Spleen (tissue), 11 donors: ENCODE measurements around the gene KIAA0040. TPM values are rescaled to one million over a fixed set of nuclear protein-coding genes. Genes with fewer than 3 reads are reported as not detected.

Source experiments
- DNase-seq: peaks from one replicate; pipeline ENCODE4 v3.0.0-alpha.2; 2020
- H3K27ac ChIP-seq, 8 donors: fragments of 200-600 bp; sonication (generic) in 7 of 8; 1 replicate in 4 of 8; 2 replicates in 4 of 8; pipeline versions ENCODE4 v1.5.0 to v1.8.0; 2016 to 2021; ENCODE audit warnings: inconsistent platforms in 4 of 8, mild to moderate bottlenecking in 4 of 8, moderate library complexity in 1 of 8
- H3K27me3 ChIP-seq, 7 donors: fragments of 200-600 bp; sonication (generic) in 6 of 7; replicated peaks in 1 of 7; 1 replicate in 4 of 7; 2 replicates in 3 of 7; pipeline versions ENCODE4 v1.5.0 to v1.8.0; 2016 to 2021; ENCODE audit warnings: inconsistent platforms in 3 of 7, mild to moderate bottlenecking in 1 of 7
- H3K36me3 ChIP-seq, 6 donors: fragments of 200-600 bp; sonication (generic) in 5 of 6; 1 replicate in 4 of 6; 2 replicates in 2 of 6; pipeline versions ENCODE4 v1.5.0 to v1.8.0; 2016 to 2021; ENCODE audit warnings: inconsistent platforms in 2 of 6
- H3K4me1 ChIP-seq, 6 donors: fragments of 200-600 bp; sonication (generic) in 5 of 6; 1 replicate in 3 of 6; 2 replicates in 3 of 6; pipeline versions ENCODE4 v1.5.0 to v1.8.0; 2016 to 2021; ENCODE audit warnings: inconsistent platforms in 3 of 6
- H3K4me3 ChIP-seq, 8 donors: fragments of 200-600 bp; sonication (generic) in 7 of 8; 1 replicate in 4 of 8; 2 replicates in 4 of 8; pipeline versions ENCODE4 v1.5.0 to v1.8.0; 2016 to 2021; ENCODE audit warnings: inconsistent platforms in 4 of 8, mild to moderate bottlenecking in 4 of 8, moderate library complexity in 2 of 8
- H3K9me3 ChIP-seq, 8 donors: fragments of 200-600 bp; sonication (generic) in 7 of 8; 1 replicate in 4 of 8; 2 replicates in 4 of 8; pipeline versions ENCODE4 v1.5.0 to v1.8.0; 2016 to 2021; ENCODE audit warnings: inconsistent platforms in 4 of 8
- CTCF ChIP-seq, 11 experiments: fragments of 200-600 bp in 7 of 11; fragments of 450-650 bp in 4 of 11; sonication (generic) in 4 of 11; IDR thresholded peaks in 8 of 11; conservative IDR thresholded peaks in 3 of 11; 1 replicate in 7 of 11; 2 replicates in 4 of 11; pipeline versions ENCODE4 v1.4.0 to v1.8.0; 2016 to 2021; ENCODE audit warnings: antibody characterized with exemption in 11 of 11, inconsistent platforms in 4 of 11, mild to moderate bottlenecking in 1 of 11
- POLR2A ChIP-seq, 3 donors: fragments of 450-650 bp; IDR thresholded peaks; one replicate each; pipeline ENCODE4 v1.5.1; 2017; ENCODE audit warnings: antibody characterized with exemption in 3 of 3, mild to moderate bottlenecking in 1 of 3
- POLR2AphosphoS5 ChIP-seq, 3 donors: sonication (generic); formaldehyde crosslinking; IDR thresholded peaks; one replicate each; pipeline ENCODE4 v1.5.1; 2017; ENCODE audit warnings: antibody characterized with exemption in 3 of 3
- WGBS, 5 donors: extraction: QIAGEN DNeasy Blood & Tissue Kit in 3 of 5; methylation state at CpG; one replicate each; pipeline versions ENCODE4 v1.1.5 to v1.1.7; 2013 to 2018; 5-methylcytosine and 5-hydroxymethylcytosine counted together
- intact Hi-C: fragments of 100-400 bp; cut with DNase I; formaldehyde crosslinking; loops from one replicate; pipeline ENCODE4 v1.15.0; 2023; ENCODE audit warnings: low total_unique reads
- polyA plus RNA-seq, 3 donors: library from polyadenylated mRNA; stranded (reverse); fragments of 200-250 nt; gene quantifications; one replicate each; pipeline ENCODE4 v1.2.1, GENCODE V29; 2013
- total RNA-seq, 7 donors: library from RNA; depleted of rRNA in 3 of 7; stranded (reverse); fragments of >200 nt in 3 of 7; fragmentation: NEBNext Ultra II Directional in 4 of 7; extraction: Animal tissue kit (Norgen Biotek cat#: 25700) in 4 of 7; gene quantifications; one replicate each; pipeline versions ENCODE4 v1.1.0 to v1.2.1, GENCODE V29; 2016 to 2021
- donor health status: healthy with polysubstance abuse.
- donor health status: DM: no; HTN: no; CAD: no; lungs with moderate emphysema.
- donor health status: DM: no; HTN: no; CAD: no.
- donor health status: Bipolar disorder and iron deficiency.
- donor health status: healthy.
- donor health status: DM: no; HTN: no; CAD: no.
- donor health status: DM: yes; HTN: yes; CAD: no.

Gene KIAA0040
- total and polyA plus RNA-seq, 10 donors = 13.7 to 111 (median 48.1) TPM

GRCh38 chr1:175134500-175134899 lies 58.1 kb downstream of the KIAA0040 start:
- H3K4me1 ChIP-seq = peaks cover 0 to 10% (median 0%) of the 10 kb centered on the region in 6 donors
- no peak overlapping the region for H3K4me3 ChIP-seq
- H3K27me3 ChIP-seq = peaks cover 0 to 9% (median 0%) of the 10 kb centered on the region in 7 donors
- H3K27ac ChIP-seq = no peak overlapping the region
- H3K36me3 ChIP-seq = no peaks in the 10 kb centered on the region
- 64 to 87% (median 69%) methylated on average over 1 of the region's 1 CpG for WGBS, 5 donors
- no peaks in the 10 kb centered on the region for H3K9me3 ChIP-seq
- no peak for TF ChIP-seq POLR2A (IDR thresholded peaks at IDR 0.05)
- TF ChIP-seq CTCF (IDR thresholded peaks at IDR 0.05 in 8 of 11, conservative IDR thresholded peaks at IDR 0.05 in 3 of 11) = no peak
- no peak for TF ChIP-seq POLR2AphosphoS5 (IDR thresholded peaks at IDR 0.05)
- intact Hi-C loops = no loop called here
- no peak for DNase-seq

- H3K9me3 ChIP-seq = no peaks in the 10 kb centered on the region
- peaks cover 0 to 9% (median 0%) of the 10 kb centered on the region in 7 donors for H3K27me3 ChIP-seq
- H3K4me1 ChIP-seq = peaks cover 0 to 11% (median 3%) of the 10 kb centered on the region in 6 donors
- intact Hi-C loops = no loop called here
- no peak overlapping the region for H3K4me3 ChIP-seq
- no peak for TF ChIP-seq CTCF (IDR thresholded peaks at IDR 0.05 in 8 of 11, conservative IDR thresholded peaks at IDR 0.05 in 3 of 11)
- TF ChIP-seq POLR2A (IDR thresholded peaks at IDR 0.05) = no peak
- TF ChIP-seq POLR2AphosphoS5 (IDR thresholded peaks at IDR 0.05) = no peak
- H3K27ac ChIP-seq = no peak overlapping the region
- H3K36me3 ChIP-seq = no peaks in the 10 kb centered on the region
- no peak for DNase-seq
- WGBS, 5 donors = 63 to 93% (median 83%) methylated on average over 6 of the region's 6 CpGs
Observed at GRCh38 chr1:175133673-175134435, 58.7 kb downstream of the KIAA0040 start.

- intact Hi-C loops = no loop called here
- WGBS, 5 donors = 55 to 73% (median 61%) methylated on average over 1 of the region's 1 CpG
- no peak overlapping the region for H3K4me3 ChIP-seq
- TF ChIP-seq CTCF (IDR thresholded peaks at IDR 0.05 in 8 of 11, conservative IDR thresholded peaks at IDR 0.05 in 3 of 11) = no peak
- TF ChIP-seq POLR2AphosphoS5 (IDR thresholded peaks at IDR 0.05) = no peak
- peaks cover 0 to 26% (median 9%) of the 10 kb centered on the region in 6 donors for H3K4me1 ChIP-seq
- H3K36me3 ChIP-seq = no peaks in the 10 kb centered on the region
- DNase-seq = no peak
- H3K27ac ChIP-seq = peak overlapping the region in 5 of 8 donors; percentile 13 to 60 (median 41)
- no peaks in the 10 kb centered on the region for H3K9me3 ChIP-seq
- H3K27me3 ChIP-seq = peaks cover 0 to 9% (median 0%) of the 10 kb centered on the region in 7 donors
Observed at GRCh38 chr1:175132436-175132835, 60.1 kb downstream of the KIAA0040 start.

GRCh38 chr1:175131095-175131494 lies 61.5 kb downstream of the KIAA0040 start:
- Histone ChIP-seq H3K4me1 (peaks cover 0 to 29% (median 10%) of the 10 kb centered on the region in 6 donors), H3K27ac (peak overlapping the region in 5 of 8 donors; percentile 1 to 60 (median 18))
- 69 to 89% (median 82%) methylated on average over 1 of the region's 1 CpG for WGBS, 5 donors

More at GRCh38 chr1:175131095-175131494, 61.5 kb downstream of the KIAA0040 start:
- no peak for DNase-seq
- Histone ChIP-seq H3K36me3 (no peaks in the 10 kb centered on the region), H3K9me3 (no peaks in the 10 kb centered on the region), H3K27me3 (peaks cover 0 to 6% (median 0%) of the 10 kb centered on the region in 7 donors), H3K4me3 (no peak overlapping the region)
- TF ChIP-seq POLR2A (IDR thresholded peaks at IDR 0.05) (no peak), CTCF (IDR thresholded peaks at IDR 0.05 in 8 of 11, conservative IDR thresholded peaks at IDR 0.05 in 3 of 11) (no peak), POLR2AphosphoS5 (IDR thresholded peaks at IDR 0.05) (no peak)
- intact Hi-C loops = no loop called here
